Caki2 (cell line): Measurements from ENCODE around the gene MSMB. TPM values are rescaled to one million over a fixed set of nuclear protein-coding genes. Genes with fewer than 3 reads are reported as not detected.
"Not testable (repeated sequence)": the region's sequence is repeated elsewhere in the genome, so short reads cannot be mapped to it uniquely, and the experiment has no call there.

Source experiments
- DNase-seq: peaks from one replicate; pipeline ENCODE4 v3.0.0-alpha.2; 2015; ENCODE audit warnings: low read depth
- in situ Hi-C: cut with HindIII; loops from 2 replicates; pipeline ENCODE4 v1.10.0; 2016; ENCODE audit warnings: low sequenced_read_pairs, low pct_unique_long_range_greater_than_20kb, mixed read lengths
- total RNA-seq: library from RNA; depleted of rRNA; stranded (reverse); fragments of >200 nt; shearing (Covaris generic); gene quantifications from 2 replicates; pipeline ENCODE4 v1.2.3, GENCODE V29; 2014; ENCODE audit warnings: low replicate concordance; rRNA removed

The MSMB gene, protein sequence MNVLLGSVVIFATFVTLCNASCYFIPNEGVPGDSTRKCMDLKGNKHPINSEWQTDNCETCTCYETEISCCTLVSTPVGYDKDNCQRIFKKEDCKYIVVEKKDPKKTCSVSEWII
- not detected in 2 replicates for total RNA-seq

DNA sequence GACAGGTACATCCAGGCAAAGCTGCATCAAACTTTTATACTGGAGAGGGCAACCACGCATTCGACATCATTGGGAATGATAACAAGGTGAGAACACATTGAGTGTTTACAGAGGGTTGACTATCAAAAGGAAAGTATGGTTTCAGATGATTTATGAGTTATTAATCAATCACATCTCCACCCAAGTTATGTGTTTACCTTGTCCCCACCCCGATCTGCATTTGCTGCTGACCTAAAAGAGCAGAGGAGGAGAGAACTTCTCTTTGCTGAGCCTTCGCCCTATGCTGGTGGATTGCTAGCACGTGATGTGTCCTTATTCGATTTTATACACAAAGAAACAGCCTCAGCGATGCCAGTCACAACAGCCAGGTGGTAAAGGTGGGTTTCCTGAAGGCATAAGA, at the start of gene MSMB:
MSMB (minus strand) TSS at position 9 of the 400 bp plus-strand sequence. CDS start 32 bp downstream, outside the sequence.
- no peak for DNase-seq
- in situ Hi-C loops: no loop called here

DNA sequence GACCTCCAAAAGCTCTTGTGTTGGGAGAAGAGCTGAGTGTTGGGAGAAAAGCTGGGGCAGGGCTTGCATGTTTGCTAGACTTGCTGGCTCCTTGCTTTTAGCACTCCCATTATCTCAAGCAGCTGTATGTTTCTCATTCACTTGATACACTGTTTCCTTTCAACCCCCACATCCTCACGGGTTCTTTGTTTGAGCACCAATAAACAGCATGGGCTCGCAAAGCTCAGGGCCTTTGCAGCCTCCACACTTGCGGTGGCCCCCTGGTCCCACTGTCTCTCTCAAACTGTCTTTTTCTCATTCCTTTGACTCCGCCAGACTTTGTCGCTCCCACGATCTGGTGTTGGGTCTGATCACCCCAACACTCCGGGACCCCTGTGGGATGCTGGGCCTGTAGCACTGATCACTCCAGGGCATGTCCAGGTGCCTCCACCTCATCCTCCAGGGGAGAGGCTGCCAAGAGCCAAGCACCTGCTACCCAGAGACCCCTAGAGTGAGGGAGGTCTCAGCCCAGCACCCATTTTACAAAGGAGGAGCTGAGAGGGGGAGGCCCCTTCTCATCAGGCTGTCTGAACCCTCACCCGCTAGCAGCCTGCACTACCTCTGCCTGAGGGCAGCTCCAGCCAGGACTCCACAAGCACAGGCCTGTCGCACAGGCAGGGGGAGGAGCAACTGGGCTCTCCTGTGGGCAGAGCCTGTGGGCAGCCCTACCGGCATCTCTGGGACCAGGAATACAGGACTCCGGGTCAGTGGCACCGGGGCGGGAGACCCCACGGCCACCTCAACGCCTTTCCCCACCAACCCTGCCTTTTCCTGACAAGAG, 49.1 kb upstream of the MSMB start:
- in situ Hi-C loops: no loop called here
- no peak for DNase-seq

DNA sequence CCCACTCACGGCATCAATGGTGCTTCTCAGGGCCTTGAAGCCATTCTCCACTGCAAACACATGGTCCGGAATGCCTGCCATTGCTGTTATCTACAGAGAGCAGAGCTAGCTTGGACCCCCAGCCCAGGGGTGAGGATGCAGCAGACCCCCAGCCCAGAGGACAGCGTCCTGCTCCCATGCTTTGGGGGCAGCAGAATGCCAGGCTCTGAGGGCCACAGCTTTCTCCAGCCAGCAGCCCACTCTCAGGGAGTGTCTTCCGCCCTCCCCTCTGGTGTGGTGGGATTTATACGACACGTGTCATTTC, 48.1 kb upstream of the MSMB start:
- in situ Hi-C loops: no loop called here
- no peak for DNase-seq

DNA sequence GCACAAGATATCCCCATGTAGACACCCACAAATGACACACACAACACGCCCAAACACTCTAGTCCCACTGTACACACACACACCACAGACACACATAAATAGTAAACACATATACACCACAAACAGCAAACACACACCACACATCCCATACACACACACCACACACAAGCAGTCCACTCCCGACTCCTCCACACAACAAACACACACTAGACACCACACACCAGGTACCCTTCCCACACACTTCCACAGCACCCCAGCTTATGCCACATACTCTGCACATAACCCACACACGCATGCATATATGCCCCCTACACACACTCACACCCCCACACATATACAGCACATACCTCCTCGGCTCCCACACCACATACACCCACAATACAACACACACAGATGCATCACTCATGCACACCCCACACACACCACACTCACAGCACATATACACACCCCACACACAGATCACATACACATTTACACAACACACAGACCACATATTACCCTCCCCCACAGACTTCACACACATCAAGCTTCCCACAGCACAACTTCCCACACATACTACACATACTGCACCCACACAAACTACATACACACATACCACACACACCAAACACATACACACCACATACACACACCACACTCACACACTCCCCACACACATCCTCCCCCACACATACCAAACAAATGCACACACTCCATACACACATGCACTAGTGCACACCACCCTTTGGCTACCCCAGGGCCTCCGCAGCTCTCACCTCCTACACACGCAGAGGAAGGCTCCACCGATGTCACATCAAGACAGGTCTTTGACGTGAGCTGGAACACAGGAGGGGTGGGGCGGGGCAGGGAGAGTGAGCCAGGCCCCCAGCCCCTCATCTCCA, 47.5 kb upstream of the MSMB start:
- DNase-seq, in situ Hi-C loops: not testable (repeated sequence)

DNA sequence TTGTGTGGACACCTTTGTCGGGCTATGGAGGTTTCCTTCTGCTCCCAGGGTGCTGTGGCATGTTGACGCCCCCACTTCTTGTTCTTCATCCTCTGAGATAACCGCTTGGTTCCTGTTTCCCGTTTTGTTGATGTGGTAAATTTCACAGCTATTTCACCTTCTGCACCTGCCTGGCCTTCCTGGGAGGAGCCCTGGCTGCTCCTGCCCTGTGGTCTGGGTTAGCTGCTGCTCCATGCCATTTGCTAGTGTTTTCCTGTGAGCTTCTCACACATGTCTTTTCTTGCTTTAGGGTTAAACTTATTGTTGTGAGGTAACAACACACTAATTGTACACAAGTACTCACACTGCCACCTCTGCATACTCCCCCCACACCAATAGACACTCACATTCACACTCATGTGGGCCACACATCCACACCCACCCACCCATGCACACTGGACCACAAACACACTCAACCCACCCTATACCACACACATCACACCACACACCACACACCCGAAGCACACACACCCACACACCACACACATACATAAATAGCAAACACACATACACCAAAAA, 46.5 kb upstream of the MSMB start:
- in situ Hi-C loops: no loop called here
- no peak for DNase-seq

DNA sequence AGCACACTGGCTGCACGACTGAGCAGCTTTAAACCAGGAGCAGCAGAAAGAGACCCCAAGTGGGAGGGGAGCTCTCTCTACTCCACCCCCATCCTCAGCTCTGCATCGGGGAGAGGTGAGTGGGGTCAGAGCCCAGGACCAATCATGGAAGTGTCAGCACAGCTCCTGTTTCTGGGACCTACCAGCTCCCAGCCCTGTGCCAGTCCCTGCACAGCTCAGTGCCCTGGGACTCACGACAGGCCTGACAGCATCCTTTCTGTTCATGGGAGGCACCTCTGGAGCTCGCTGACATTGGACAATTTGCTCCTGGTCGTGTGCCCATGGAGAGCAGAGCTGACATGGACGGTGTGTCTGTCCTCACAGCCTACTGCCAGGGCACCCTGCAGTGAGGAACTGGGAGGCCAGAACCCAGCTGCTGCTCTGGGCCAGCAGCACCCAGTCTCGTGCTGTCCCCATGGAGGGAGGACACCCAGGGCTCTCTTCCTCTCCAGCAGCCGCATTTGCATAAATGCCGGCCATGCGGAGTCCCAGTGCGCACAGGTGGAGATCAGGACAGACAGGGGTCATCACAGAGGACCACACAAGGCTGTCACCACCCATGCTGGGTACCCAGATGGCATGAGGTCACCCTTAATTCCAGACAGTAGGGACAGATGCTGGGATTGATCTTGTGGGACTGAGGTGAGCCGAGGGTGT, 45.9 kb upstream of the MSMB start:
- in situ Hi-C loops: no loop called here
- no peak for DNase-seq

DNA sequence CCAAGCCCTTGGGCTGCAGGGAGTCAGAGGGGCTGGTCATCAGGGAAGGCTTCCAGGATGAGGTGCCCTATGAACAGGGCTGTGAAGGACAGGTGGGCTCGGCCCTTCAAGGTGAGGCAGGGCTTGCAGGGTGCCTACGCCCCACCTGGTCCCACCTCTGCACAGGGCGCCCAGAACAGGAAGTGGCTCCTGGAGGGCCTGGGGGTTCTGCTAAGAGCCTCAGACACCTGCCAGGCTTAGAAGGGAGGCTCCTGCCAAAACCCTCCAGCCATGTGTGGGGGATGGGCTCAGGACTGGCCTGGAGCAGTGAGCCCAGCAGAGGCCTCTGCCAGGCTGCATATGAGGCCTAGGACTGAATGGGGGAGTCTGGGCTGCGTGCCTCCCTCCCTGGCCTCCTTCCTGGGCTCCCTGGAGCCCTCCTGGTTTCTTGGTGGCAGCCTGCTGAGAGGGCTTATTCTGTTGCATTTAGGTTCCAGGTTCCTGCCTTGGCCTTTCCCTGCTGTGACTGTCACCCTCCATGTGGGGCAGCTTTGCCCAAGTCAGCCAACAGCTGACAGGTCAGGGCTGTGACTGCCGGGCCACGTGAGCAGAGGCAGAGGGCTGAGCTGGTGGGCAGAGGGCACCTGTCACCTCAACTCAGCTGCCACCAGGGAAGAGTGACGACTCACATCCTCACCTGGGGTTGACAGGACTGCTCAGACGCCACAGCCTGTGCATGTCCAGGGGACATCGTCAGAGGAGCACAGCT, 45.2 kb upstream of the MSMB start:
- DNase-seq: no peak
- in situ Hi-C loops: no loop called here

DNA sequence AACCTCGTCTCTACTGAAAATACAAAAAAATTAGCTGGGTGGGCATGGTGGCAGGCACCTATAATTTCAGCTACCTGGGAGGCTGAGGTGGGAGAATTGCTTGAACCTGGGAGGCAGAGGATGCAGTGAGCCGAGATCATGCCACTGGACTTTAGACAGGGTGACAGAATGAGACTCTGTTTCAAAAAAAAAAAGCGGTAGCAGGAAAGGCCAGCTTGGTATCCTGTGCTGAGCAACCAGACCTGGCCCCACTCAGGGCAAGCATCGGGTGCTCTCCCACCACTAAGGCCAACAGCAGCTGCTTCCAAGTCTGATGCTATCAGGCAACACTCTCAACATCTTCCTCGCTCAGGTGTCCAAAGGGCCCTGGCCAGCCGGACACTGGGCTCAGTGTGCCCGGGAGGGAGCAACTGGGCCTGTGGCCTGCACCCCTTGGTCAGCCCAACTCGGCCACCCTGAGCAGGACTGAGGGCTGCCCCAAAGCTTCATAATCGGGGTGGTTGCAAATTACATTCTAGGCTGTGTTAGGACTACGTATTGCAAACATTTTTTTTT, 44.3 kb upstream of the MSMB start:
- no peak for DNase-seq
- in situ Hi-C loops: no loop called here

DNA sequence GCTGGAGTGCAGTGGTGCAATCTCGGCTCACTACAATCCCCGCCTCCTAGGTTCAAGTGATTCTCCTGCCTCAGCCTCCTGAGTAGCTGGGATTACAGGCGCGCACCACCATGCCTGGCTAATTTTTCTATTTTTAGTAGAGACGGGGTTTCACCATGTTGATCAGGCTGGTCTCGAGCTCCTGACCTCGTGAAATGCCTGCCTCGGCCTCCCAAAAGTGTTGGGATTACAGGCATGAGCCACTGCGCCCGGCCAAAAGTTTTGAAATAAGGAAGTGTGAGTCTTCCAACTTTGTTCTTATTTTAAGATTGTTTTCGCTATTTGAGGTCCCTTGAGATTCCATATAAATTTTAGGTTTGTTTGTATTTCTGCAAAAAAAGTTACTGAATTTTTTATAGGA, 41.3 kb upstream of the MSMB start:
- in situ Hi-C loops: not testable (repeated sequence)

DNA sequence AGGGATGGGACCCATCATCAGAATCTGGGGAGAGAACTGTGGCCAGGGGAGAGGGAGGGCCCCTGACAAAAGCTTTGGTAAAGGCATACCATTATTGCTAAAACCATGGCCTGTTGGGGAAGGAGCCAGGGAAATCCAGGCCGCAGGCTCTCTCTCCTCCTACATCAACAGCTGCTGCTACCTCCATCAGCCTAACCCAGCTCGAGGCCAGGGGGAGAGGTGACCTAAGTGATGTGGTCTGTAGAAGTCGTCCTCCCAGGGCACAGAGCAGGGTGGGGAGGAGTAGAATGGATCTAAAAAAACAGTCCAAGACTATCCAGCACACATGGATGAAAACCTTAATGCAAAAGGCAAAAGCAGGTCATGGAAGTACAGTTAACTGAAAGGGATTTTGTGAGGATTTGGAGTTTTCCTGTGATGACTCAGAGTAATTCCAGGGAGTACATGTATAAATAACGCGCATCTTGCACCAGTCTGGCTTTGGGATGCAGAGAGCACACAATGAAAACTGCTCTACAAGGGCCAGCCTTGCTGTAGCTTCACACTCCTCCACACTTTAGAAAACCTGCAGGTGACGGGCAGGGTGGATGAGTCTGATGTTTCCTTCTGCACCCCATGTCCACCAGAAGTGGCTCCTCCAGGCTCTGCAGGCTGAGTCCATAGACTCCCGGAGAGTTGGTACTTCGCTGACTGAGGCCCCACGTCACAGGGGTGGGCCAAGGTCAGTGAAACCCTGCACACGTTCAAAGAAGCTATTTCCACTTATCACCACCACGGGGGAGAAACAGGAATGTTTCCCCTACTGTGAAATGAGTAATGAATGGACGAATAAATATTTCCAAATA, 38.5 kb upstream of the MSMB start:
- DNase-seq: no peak
- in situ Hi-C loops: no loop called here

More for the DNA sequence above, 41.3 kb upstream of the MSMB start:
- not testable (repeated sequence) for DNase-seq

DNA sequence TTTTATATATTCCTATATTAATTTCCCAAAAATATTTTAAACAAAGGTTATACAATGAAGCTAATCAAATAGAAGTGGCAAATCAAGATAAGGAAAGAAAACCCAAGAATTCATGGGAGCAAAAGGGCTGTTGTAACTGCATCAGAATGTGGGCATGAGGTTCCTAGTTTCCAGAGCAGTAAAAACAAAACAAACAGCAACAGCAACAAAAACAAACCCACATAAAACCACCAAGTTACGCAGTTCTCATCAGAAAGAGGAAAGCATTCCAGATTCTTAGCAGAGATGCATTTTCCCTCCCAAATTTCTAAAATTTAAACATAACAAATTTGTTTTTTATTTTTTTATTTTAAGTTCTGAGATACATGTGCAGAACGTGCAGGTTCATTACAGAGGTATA, 34.8 kb upstream of the MSMB start:
- in situ Hi-C loops: no loop called here
- no peak for DNase-seq

DNA sequence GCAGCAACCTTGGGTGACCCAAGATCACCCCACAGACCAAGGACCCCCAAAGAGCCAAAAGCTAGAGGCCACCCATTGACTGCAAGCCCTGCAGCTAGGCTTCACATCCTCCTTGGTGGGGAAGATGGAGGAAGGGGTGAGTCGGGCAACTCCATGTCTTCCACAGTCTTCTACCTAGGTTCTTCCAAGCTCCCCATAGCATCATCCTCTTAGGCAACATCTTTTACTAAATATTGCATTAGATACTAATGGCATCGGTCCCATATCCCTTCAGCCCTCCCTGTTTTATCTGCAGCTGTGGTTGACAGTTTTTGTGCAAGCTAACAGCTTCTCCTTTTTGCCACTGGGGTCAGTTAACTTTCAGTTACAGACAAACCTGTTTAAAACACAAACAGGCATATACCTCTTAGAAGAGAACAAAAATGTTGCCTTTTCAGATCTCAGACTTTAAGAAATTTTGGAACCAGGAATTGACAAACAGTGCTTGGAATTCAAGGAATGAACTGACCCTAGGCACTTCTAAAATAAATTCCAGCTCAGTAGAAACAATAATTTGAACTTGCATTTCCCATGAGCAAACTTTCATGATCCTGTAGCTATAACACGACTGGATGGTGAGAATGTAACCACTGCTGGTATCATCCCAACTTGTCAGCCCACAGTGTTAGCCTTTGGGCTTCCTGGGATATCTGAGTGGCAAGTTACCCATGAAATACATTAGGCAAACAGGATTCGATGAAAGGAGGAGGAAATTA, 33.9 kb upstream of the MSMB start:
- no peak for DNase-seq
- in situ Hi-C loops: no loop called here

DNA sequence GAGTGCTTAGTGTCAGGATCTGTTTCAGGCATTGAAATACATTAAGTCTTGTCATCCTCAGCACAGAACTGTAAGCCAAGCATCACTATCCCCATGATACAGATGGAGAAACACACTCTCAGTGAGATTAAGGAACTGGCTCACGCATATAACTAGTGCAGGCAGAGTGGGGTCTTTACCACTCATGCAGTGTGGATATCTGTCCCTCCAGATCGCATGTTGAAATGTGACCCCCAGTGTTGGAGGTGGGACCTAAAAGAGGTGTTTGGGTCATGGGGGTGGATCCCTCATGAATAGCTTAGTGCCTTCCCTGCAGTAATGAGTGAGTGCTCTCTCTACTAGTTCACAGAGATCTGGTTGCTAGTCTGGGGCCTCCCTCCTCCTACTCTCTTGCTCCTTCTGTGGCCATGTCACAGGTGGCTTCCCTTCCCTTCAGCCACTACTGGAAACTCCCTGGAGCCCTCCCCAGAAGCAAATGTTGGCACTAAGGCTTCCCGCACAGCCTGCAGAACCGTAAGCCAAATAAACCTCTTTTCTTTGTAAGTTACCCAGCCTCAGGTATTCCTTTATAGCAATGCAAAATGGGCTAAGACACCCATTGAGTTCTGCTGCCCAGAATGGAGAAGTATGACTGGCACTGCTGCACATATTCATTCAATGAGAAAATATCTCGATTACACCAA, 31.8 kb upstream of the MSMB start:
- in situ Hi-C loops: no loop called here
- no peak for DNase-seq

DNA sequence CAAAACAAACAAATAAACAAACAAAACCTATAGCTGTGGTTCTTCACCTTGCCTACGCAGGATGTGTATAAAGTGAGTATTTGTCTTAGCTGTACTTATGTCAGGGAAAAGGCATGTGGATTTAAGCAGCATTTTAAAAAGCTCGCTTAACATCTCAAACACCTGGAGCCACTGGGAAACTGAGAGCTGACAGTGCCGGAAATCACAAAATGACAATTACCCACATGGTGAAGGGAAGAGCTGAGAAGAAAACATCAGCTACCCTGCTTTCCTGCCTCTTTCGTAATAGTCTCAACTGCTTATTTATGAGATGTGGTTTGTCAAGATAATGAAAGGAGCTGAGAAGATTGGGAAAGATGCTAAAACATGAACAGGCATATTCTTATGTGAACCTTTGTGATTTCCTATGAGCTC, 31.1 kb upstream of the MSMB start:
- DNase-seq: no peak
- in situ Hi-C loops: no loop called here

DNA sequence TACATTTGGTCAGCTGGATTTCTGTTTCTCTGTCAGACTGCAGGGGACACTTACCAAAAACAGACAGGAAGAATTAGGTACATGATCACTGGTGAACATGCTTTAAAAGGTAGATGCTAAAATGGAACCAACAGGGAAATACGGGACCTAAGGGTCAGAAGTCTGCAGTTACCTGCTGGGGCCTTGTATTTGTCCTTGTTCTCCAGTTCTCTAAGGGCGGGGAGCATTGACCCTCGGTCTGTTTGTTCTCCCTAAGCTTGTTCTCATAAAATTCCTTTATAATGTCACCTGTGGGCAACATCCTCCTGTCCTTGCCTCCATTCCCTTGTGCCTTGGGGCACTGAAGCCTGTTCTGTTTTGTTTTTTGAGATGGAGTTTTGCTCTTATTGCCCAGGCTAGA, 29.8 kb upstream of the MSMB start:
- in situ Hi-C loops: no loop called here
- DNase-seq: no peak
